Limb (tissue), 2 donors: ENCODE results near the gene SLC9A2.

Experiments used
- DNase-seq, 2 donors: peaks; one replicate each; pipeline ENCODE4 v3.0.0-alpha.2; 2016; ENCODE audit errors: extremely low spot score in 2 of 2

SLC9A2 gene

GRCh38 chr2:102672107-102672776 lies 52.9 kb downstream of the SLC9A2 start:
- no peak for DNase-seq

- DNase-seq, result no peak
Observed at GRCh38 chr2:102674370-102674769, 55.0 kb downstream of the SLC9A2 start.

DNA sequence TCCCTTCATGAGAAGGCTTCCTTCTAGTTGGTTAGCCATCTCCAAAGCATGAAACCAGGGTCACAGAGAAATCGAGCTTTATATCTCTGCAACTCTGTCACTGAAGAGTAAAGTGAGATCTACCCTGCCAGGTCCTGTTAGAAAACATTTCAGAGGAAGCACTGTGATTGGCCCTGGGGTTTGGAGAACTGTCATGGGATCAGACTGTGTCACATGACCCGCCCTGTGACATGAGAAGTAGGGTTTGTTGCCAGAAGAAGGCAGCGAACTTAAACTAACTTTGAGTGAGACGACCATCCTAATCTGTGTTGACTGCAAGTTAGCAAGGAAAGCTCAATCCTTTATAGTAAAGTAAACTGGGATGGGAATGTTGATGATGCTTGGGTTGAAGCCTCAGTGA lies 55.5 kb downstream of the SLC9A2 start:
- DNase-seq, result no peak

GRCh38 chr2:102677244-102678215 lies 58.2 kb downstream of the SLC9A2 start:
- no peak for DNase-seq

GRCh38 chr2:102678442-102678841 lies 59.1 kb downstream of the SLC9A2 start:
- no peak for DNase-seq

- DNase-seq, result no peak
Observed at GRCh38 chr2:102686479-102687439, 67.4 kb downstream of the SLC9A2 start.

DNA sequence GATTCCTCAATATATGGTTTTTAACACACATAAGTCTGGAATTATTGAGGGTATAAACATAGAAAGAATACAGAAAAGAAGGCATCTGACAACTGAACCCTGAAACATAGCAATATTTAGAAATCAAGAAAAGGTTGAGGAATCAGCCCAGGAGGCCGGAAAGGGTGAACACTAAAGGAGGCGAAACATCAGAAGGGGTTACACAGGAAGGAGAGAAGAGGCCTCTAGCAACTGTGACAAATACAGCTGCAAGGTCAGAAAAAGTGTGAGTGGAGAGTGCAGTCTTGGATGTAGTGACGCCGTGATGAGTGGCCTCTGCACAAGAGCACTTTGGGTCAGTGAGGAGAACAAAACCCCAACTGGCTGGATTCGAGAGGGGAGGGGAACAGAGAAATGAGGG lies 70.7 kb downstream of the SLC9A2 start:
- no peak for DNase-seq

GRCh38 chr2:102696463-102696862 lies 77.1 kb downstream of the SLC9A2 start:
- DNase-seq, result no peak

DNA sequence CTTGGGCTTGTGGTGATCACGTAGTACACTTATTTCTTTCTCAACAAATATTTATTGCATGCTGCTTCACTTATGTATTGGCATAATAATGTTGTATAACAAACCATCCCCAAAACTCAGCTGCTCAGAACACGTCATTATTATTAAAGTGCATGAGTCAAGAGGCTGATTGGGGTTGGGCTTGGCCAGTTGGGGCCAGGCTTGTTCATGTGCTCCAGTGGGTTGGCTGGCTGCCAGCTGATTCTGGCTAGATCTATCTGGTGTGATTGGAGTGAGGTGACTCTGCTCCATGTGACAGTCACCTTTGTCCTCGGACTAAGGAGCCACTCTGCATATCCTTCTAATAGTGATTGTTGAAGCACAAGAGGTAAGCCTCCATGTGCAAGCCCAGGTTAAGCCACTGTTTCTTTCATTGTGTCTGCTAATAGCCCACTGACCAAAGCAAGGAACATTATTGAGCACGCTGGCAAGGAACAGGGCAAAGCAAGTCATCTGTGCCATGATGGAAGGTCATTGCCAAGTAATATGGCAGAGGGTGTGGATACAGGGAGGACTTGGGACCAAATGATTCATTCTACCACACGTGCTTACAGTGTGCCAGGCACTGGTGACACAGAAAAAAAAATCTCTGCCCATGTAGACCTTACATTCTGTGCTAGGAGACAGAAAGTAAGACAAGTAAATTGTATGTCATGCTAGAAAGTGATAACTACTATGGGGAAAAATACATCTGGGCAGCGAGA lies 79.2 kb downstream of the SLC9A2 start:
- no peak for DNase-seq

GRCh38 chr2:102703305-102703704 lies 84.0 kb downstream of the SLC9A2 start:
- DNase-seq, result no peak

DNA sequence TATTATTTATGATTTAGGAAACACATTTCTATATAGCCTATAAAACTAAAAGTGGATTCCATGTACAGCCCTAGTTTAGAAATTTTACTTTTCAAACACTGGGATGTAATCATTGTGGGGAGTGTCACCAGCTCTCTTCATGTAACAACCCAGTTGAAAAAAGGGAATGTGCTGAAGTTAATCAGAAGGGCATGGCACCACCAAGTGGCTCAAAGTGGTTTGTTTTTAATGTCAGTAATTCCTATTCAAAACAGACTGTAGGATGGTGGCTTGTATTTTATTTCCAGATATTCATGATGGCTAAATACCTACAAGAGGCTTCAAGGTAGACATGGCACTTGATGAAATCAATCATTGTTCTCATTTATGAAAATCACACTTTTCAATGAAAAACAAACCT lies 84.4 kb downstream of the SLC9A2 start:
- no peak for DNase-seq

DNA sequence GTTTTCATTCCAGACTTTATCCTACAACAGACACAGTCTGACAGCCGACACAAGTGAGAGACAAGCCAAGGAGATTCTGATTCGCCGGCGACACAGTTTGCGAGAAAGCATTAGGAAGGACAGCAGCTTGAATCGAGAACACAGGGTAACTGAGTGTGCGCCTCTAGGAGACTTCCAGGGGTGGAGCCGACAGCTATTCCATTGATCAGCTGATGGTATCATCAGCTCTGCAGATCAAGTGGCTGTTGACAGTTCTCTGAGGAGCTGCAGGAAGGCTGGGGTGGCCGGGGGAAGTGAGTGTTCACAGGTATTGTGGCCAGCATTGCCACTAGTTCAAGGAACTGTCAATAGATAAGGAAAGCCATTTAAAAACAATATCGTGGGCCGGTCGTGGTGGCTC lies 85.2 kb downstream of the SLC9A2 start:
- no peak for DNase-seq

DNA sequence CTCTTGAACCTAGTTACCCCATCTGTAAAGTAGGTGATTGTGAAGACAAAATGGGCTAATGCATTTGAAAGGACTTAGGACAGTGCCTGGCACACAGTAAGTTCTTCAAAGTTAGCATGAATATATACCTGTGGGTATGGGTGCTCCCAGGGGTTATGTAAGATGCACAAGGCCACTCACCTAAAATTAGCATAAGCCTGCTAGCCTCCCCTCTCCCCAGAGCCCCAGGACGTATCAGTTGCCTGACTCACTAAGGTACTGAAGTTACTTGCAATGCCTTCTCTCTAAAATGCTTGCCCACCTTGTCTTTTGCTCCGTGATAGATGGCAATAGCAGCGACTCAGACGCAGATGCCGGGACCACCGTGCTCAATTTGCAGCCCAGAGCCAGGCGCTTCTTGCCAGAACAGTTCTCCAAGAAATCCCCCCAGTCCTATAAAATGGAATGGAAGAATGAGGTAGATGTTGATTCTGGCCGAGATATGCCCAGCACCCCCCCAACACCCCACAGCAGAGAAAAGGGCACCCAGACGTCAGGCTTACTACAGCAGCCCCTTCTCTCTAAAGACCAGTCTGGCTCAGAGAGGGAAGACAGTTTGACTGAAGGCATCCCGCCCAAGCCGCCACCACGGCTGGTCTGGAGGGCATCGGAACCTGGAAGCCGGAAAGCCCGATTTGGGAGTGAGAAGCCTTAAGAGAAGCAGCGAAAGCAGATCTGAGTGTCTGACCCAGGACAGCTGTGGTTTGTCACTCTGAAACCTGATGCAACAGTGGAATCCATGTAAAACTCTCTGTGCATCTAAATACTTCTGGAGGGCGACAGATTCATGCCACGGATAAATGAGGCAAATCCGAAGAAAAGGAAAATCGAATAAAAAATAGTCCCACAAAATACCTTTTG lies 88.7 kb downstream of the SLC9A2 start:
- DNase-seq, result peak in 1 of 2 donors; percentile 13

DNA sequence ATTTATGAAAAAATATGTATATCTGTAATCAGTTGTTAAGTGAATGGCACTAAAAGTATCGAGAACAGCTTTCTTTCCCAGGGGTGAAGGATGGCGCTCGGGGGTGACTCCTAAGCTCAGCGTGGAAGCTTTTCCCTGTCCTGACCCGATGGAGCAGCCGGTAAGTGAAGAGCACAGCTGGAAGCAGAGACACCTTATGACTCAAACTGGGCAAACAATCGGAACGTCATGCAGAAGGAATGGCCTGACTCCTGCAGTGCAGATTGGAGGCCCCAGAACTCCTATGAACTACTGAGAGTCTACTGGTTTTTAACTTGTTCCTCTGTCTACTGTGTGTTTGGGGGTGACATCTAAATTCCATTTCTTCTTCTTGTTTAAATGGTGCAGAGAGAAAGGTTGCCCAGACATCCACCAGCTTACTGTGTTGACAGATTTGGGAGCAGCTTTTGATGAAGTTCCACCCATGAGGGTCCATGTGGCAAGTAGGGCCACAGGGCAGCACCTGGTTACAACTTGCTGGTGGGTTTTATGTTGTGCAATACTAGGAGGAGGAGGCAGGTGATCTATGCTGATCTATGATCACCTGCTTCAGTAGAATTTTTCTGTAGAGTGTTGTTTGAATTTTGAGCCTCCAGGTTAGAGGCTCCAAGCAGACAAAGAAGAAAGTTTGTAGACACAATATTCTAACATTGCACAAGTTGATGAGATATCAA lies 89.7 kb downstream of the SLC9A2 start:
- no peak for DNase-seq

DNA sequence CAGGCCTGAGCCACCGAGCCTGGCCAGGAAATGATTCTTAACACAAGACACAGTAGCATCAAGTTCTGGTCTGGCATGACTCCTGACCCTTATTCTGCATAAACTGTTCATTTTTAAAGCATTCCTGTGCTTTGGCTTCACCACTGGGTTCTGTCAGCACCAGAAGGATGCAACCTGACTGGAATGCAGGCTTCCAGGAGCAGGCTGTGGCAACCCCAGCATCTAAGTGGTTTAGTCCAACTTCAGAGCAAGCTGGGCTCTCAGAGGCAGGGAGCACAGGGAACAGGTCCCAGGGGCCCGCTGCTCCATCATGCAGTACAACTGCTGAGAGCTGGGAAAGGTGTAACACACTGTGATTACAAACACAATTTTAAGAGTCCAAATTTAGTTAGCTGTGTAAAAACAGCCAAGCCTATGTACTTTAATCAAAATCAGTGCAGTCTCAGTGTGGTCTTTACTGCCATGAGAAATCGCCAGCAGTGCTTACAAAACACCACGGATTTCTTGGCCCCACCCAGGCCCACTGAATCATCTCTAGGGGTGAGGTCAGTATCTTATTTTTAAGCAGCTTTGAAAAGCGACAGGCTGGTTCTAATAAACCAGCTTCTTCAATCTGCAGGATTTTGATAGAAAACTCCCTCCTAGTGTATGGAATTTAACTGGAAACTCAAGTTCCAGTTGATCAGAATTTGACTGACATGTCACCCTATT lies 98.1 kb downstream of the SLC9A2 start:
- DNase-seq, result no peak

GRCh38 chr2:102718387-102719316 lies 99.3 kb downstream of the SLC9A2 start:
- DNase-seq, result no peak

DNA sequence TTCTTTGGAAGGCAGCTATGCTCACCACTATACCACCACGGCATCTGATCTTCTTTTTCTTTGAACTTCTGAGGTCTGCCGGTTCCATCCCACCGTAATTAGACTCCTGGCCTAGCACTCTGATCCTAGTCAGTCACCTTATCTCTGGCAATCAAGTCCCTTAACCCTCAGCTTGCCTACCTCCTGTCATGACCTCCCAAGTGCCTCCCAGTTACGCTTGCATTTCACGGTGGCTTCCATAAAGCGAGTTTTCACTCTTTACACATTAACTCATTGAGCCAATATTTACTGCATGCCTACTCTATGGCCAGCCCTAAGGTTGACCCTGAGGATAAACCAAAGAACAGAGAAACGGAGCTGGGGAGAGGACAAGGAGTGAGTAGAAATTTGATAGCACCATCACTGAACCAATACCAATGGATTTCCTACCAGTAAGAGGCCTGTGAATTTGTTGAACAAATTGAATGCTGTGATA lies 104.7 kb downstream of the SLC9A2 start:
- no peak for DNase-seq
